GDM1 (cell line): ENCODE data around the gene FANCG.

ENCODE experiments used
- DNase-seq: peaks from one replicate; lab custom pipeline; 2025; lab: John Stamatoyannopoulos, UW

FANCG gene

GRCh38 chr9:35079426-35080341, at the start of gene FANCG:
Gene FANCG, minus strand, starts transcription at chr9:35079942. Its CDS starts 418 bp downstream, at chr9:35079524.
- DNase-seq = peak; percentile 89

GRCh38 chr9:35116898-35117551, 37.3 kb upstream of the FANCG start:
- peak; percentile 75 for DNase-seq

- DNase-seq = no peak
Observed at GRCh38 chr9:35116539-35116897, 36.8 kb upstream of the FANCG start.

GRCh38 chr9:35115680-35116538, 36.2 kb upstream of the FANCG start, which contains the start of gene ATOSB:
Gene ATOSB, minus strand, starts transcription at chr9:35115862. Its CDS starts 7,588 bp downstream, at chr9:35108274.
- DNase-seq = peak; percentile 98

GRCh38 chr9:35114840-35115628, 35.3 kb upstream of the FANCG start:
- DNase-seq = peak; percentile 69

GRCh38 chr9:35114113-35114839, 34.5 kb upstream of the FANCG start:
- peak; percentile 80 for DNase-seq

GRCh38 chr9:35112257-35113020, 32.7 kb upstream of the FANCG start:
- DNase-seq = no peak

- peak; percentile 97 for DNase-seq
Observed at GRCh38 chr9:35111001-35111933, 31.5 kb upstream of the FANCG start.

- no peak for DNase-seq
Observed at GRCh38 chr9:35110327-35110761, 30.6 kb upstream of the FANCG start.

- peak; percentile 85 for DNase-seq
Observed at GRCh38 chr9:35108946-35109575, 29.3 kb upstream of the FANCG start.

- no peak for DNase-seq
Observed at GRCh38 chr9:35108461-35108860, 28.7 kb upstream of the FANCG start.

- no peak for DNase-seq
Observed at GRCh38 chr9:35107297-35108290, 27.9 kb upstream of the FANCG start.

- DNase-seq = no peak
Observed at GRCh38 chr9:35106343-35106730, 26.6 kb upstream of the FANCG start.

- DNase-seq = no peak
Observed at GRCh38 chr9:35105571-35106342, 26.0 kb upstream of the FANCG start.

- DNase-seq = no peak
Observed at GRCh38 chr9:35105126-35105525, 25.4 kb upstream of the FANCG start.

GRCh38 chr9:35104586-35104985, 24.8 kb upstream of the FANCG start:
- no peak for DNase-seq
